ENCODE data around the gene PUDP.

DNA sequence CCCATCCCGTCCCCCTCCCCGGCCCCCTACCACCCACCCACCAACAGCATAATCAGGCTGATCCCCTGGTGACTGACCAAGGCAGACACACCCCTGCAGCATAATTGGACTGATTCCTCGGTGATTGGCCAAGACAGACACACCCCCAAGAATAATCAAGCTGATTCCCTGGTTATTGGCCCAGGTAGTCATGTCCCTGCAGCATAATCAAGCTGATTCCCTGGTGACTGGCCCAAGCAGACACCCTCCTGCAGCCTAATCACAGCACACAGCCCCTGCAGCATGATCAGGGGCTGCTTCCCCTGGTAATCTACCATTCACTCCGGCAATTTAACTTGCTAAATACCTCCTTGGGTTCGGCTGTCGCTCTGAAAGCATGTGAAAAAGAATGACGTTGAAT is 47.9 kb downstream of the PUDP start:
- TF ChIP-seq, protein P1, sequence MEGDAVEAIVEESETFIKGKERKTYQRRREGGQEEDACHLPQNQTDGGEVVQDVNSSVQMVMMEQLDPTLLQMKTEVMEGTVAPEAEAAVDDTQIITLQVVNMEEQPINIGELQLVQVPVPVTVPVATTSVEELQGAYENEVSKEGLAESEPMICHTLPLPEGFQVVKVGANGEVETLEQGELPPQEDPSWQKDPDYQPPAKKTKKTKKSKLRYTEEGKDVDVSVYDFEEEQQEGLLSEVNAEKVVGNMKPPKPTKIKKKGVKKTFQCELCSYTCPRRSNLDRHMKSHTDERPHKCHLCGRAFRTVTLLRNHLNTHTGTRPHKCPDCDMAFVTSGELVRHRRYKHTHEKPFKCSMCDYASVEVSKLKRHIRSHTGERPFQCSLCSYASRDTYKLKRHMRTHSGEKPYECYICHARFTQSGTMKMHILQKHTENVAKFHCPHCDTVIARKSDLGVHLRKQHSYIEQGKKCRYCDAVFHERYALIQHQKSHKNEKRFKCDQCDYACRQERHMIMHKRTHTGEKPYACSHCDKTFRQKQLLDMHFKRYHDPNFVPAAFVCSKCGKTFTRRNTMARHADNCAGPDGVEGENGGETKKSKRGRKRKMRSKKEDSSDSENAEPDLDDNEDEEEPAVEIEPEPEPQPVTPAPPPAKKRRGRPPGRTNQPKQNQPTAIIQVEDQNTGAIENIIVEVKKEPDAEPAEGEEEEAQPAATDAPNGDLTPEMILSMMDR (IDR thresholded peaks at IDR 0.05; ENCODE audit: poor library complexity): no peak
- TF ChIP-seq EZH2 (IDR thresholded peaks at IDR 0.05; ENCODE audit: borderline replicate concordance): no peak
